ENCODE results near the gene WDR83.
"Not testable (repeated sequence)": the region's sequence is repeated elsewhere in the genome, so short reads cannot be mapped to it uniquely, and the experiment has no call there.

Gene WDR83

DNA sequence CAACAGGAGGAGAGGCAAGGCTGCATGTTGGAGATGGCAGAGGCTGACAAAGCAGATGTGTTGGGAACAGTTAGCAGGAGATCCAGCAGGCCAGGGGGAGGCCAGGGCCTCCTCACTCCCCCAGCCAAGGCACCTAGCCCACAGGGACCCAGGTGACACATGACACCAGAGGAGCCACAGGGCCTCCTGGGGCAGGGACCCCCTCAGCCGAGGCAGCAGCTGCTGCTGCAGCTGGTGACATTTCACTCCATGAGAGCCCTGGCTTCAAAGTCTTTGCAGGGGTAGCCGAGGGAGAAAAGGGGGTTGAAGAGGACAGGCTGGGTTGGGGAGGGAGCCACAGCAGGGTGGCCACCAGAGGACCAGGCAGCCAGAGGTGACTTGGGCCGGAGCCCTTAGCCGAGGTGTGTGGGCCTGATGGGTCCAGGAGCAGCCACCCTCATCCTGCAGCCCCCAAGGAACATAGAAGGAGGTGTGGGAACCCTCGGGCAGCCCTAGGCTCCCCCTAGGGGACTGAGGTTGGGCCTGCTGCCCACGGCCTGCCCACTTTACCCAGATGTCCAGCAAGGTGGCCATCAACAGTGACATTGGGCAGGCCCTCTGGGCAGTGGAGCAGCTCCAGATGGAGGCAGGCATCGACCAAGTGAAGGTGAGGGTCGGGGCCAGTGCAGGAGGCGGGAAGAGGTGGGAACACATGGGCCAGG is 21.0 kb downstream of the WDR83 start, which contains the start of gene GNG14:
Gene GNG14 (plus strand): TSS at position 503 of the 701 bp plus-strand sequence. CDS start 51 bp downstream, at position 554.
- no peak for DNase-seq

DNA sequence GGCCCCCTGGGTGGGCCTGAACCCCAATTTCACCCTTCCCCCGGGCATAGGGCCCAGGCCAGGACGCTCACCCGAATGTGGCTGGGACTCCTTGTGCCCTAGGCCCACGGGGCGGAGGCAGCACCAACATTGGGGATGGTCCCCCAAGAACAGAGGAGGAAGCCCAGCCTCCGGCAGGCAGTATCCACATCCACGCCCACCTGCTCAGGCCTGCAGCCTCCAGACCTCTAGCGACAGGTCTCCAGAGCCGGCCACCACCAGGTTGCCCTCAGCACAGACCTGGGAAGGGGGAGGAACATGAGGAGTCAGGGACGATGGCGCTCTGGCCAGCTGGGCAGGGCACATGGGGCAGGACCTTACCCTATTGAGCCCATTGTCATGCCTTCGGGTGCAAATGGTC is 22.4 kb downstream of the WDR83 start:
- DNase-seq = no peak

DNA sequence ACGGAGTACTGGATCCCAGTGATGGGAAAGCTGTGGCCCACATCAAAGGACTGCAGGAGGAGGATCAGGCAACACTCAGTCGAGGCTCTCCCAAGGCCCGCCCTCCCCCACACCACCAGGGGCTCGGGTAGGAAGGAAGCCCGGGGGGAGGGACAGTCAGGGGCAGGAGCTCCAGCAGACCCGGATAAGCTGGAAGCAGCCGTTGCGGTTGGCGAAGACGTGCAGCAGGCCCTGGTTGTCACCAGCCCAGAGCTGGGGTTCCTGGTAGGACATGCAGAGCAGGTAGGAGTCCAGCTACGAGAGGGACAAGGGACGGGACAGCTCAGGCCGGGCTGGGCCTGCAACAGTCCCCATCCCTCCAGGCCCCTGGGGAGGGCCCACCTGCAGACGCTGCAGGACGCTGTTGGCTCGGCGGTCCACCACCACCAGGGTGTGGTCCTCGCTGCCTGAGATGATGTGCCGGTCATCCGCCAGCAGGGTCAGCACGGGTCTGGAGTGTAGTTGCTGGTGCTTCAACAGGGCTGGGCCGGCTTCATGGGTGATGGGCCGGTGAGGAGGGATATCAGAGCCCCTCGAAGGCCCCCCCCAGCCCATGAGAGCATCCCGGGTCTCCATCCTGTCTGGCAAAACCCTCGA is 23.1 kb downstream of the WDR83 start:
- no peak for DNase-seq

DNA sequence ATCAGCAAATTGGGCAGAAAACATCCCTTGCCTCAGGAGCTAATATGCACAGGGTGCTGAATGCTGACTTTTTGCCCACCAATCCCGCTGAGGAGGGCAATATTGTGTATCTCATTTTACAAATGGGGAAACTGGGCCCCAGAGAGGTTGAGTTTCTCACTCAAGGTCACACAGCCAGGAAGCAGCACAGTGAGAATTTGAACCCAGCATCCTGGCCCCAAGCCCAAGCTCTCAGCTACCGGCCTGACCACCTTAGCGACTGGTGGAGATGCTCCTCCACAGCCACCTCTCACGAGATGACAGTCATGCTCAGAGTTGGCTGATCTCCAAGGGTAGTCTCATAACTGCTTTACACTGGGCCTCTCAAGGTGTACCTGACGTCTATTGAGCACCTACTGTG is 26.4 kb downstream of the WDR83 start:
- DNase-seq = no peak

DNA sequence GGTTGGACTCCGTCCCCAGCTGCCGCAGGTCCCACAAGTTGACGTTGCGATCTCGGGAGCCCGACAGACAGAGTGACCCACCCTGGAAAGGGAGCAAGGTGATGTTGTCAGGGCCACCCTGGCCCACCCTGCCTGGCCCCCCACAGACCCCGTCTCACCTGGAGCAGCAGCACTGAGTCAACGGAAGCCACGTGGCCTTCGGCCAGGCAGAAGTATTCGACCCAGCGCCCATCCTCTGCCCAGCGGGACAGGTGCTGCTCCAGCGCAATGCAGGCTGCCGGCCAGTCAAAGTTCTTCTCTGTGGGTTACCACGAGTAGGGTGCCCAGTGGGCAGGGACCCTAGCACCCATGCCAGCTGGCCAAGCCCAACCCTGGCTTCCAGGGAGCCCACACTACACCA is 28.0 kb downstream of the WDR83 start:
- no peak for DNase-seq

DNA sequence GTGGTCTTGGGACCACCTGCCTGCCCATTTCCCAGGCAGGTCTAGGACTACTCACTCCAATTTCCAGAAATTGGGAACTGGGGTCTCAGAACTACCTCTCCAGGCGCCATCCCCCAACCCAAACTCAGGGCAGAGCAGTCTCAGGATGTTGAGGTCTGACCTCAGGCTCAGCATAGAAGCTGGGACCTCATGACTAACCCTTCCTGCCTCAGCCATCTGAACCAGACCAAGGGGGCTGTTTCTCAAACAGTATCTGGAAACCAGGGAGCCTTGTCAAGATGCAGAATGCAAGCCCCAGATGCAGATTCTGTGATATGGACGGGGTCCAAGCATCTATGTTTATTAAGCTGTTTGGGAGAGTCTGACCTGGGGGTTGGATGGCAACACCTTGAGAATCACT is 28.5 kb downstream of the WDR83 start:
- no peak for DNase-seq

DNA sequence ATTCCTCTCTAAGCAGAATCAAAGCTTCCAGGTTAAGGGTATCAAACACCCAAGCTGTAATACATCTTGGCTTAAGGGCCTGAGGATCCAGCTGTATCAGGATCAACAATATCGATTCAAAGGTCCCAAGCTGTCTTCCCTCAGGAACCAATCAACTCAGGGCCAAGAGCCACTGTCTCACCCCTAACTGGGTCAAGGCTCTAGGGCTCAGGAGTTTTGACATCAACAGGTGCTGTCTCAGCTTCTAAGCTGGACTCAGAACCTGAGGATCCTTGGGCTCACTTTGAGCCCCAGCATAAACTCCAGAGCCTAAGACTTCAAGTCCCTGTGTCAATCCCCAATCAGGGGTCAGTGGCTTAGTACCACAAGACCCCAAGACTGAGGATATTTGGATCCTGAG is 28.9 kb downstream of the WDR83 start:
- no peak for DNase-seq

DNA sequence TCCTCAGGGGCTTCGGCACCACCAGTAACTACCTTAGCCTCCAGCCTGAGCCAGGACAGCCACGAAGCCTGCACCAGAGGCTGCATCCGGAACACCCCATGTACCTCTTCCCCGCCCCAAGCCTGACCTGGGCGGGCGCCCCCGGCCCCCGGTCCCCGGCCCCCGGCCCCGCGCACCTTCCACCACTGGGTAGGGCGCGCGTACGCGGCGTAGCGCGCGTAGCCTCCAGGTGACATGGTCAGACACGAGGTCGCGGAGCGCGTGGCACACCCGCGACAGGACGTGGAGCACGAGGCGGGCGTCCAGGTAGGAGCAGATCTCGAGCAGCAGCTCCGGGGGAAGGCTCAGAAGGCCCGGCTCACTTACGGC is 29.4 kb downstream of the WDR83 start:
- DNase-seq = no peak

DNA sequence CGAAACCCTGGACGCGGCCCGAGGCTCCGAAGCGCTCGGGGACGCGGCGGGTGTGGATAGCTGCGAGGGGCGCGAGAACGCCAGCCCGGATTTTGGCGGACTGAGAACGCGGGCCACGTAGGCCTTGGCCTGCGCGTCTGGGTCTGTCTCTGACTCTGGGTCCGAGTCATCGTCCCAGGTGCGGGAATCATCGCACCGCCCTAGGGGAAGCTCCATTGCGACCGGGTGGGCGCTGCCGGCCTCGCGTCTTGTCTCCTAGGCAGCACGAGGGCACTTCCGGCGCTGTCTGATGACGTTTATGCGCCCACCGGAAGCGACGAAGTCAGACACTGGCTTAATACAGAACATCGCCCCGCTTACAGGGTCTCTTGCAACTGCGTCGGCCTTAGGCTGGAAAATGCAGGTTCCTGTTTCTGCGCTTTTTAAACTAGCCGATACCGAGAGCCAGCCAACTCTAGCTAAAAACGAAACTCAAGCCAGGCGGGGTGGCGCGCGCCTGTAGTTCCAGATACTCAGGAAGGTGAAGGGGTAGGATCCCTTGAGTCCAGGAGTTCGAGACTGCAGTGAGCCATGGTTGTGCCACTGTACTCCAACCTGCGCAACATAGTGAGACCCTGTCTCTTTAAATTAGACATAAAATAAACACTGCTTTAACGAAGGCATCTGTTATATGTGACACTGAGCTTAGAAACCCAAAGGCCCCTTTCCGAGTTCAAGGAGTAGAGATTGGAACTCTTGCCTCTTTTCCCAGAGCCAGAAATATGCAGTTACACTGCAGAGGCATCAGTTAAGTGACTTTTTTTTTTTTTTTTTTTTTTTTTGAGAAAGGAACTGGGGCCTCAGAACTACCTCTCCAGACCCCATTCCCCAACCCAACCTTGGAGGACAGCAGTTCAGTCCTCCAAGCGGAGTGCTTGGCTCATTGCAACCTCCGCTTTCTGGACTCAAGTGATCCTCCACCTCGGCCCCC is 30.0 kb downstream of the WDR83 start, which contains the start of gene FBXW9:
Gene FBXW9 (minus strand): TSS at position 266 of the 970 bp plus-strand sequence. CDS start 50 bp downstream, at position 216.
- peak; percentile 97 for DNase-seq

DNA sequence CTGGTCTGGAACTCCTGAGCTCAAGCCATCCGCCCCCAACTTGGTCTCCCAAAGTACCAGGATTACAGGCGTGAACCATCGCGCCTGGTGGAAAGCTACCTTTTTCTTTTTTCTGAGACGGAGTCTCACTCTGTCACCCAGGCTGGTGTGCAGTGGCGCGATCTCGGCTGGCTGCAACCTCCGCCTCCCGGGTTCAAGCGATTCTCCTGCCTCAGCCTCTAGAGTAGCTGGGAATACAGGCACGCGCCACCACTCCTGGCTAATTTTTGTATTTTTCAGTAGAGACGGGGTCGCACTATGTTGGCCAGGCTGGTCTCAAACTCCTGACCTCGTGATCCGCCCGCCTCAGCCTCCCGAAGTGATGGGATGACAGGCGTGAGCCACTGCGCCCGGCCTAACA is 30.8 kb downstream of the WDR83 start:
- not testable (repeated sequence) for DNase-seq

DNA sequence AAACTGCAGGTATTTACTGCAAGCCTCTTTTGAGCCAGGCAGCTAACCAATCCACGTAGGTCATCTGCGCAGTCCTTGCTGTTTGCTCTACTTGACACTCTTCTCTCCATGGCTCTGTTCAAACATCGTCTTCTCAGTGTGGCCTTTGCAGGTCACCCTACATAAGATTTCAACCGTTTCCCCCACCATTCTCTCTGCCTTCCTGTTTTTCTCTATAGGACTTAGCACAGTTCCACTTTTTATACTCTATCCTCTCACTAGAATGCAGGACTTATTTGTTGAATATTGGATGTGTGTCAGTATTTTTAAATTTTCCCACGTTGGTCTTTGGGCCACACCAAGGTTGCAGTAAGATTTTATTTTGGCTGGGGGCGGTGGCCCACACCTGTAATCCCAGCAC is 31.5 kb downstream of the WDR83 start:
- DNase-seq = no peak

DNA sequence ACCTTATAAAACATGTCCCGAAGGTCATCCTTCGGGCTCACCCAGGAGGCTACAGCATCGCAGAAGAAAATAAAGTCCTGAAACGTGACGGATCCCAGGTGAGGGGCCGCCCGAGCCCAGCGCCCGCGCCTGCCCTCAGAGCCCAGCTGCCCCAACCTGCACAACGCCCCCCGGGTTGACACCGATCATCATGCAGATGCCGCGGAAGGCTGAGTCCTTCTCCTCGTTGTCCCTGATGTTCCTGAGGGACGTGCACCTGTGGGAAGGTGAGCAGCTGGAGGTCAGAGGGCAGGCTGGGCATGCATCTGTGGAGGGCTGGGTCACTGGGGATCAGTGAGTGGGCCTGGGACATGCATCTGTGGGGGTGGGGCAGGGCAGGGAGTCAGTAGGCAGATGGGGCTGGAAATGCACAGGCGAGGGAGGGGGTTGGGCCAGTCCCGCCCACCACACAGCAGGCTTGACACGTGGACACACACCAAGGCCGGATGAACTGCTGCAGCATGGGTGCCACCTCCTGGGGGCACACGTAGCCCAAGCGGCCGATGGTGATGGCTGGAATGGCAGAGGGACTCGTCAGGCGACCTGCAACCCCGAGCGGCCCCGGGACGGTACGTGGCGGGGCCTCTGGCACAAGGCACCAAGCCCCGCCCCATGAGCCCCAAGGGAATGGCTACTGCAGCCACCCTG is 35.1 kb downstream of the WDR83 start:
- DNase-seq = no peak

DNA sequence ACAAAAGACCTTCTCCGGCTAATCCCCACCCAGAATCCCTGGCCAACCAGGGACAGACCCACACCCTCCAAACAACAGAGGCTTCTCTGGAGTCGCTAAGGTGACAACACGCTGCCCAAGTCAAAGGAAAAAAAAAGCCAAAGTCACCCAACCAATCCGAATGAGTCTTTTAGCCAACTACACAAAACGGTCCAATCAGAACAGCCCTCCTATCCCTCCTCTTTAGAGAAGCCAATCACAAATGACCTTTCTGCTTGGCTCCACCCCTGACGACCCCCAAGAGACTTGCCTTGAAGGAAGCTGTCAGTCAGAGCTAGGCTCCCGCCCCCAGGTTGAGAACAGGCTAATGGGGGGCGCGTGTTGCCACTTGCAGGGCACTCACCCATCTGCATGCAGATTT is 36.4 kb downstream of the WDR83 start:
- DNase-seq = peak; percentile 16

DNA sequence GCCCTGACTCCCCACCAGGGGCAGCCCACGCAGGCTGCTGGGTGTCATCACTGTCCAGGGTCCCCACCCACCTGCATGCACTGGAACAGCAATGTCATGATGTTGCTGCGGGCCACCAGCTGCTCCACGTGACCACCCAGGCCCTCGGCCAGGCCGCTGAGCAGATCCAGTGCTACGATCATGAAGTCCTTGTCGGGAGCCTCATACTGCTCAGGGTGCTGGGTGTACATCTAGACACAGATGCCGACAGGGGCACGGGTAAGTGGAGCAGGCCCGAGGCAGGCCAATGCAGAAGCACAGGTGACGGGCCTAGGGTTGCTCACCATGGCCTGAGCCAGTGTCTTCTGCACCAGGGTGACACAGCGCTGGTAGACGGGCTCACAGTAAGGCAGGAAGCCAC is 38.6 kb downstream of the WDR83 start:
- no peak for DNase-seq

DNA sequence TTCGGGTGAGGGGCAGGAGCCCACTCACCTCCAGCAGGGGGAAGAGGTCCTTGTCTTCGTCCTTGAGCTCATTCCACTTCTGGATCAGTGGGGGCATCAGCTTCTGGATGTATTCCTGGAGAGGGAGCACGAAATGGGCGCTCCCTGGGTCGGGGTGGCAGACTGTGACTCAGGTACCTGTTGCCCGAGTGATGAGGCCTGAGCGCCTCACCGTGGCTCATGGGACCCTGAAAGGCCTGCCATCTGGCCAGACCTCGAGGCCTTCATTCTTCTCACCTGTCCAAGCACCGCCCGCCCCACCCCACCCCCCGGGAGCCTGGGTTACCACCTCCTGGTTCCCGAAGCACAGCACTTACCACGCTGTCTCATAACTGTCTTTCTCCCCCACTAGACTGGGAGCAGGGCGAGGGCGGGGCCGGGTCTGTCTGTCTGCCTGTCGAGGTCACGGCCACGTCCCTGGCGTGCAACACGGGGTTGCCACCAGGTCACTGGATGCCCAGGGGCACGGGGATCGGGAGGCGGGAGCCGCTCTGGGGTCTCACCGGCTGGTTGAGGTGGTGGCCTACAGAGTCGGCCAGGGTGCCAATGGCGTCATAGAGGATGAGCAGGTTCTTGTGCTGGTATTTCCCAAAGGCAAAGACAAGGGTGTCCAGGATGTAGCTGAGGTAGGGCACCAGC is 39.2 kb downstream of the WDR83 start:
- no peak for DNase-seq

DNA sequence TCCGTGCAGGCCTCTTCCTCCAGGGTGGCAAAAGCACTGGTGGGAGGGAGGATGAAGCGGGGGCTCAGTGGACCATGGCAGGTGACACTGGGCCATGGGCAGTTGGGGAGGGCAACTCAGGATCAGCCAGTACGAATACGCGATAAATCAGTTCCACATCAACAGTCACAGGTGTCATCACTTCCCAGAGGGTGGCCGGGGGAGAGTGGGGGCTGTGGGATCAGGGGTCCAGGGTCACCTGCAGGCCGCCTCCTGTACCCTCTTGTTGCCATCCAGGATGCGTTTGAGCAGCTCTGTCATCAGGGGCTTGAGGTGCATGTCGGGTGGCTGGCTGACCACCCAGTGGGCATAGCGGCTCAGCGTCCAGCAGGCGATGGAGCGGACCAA is 39.7 kb downstream of the WDR83 start:
- DNase-seq = no peak

DNA sequence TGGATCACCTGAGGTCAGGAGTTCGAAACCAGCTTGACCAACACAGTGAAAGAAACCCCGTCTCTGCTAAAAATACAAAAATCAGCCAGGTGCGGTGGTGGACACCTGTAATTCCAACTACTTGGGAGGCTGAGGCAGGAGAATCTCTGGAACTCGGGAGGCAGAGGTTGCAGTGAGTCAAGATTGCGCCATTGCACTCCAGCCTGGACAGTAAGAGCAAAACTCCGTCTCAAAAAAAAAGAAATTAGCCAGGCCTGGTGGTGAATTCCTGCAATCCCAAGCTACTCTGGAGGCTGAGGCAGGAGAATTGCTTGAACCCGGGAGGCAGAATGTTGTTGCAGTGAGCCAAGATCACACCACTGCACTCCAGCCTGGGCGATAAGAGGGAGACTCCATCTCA is 42.0 kb downstream of the WDR83 start:
- no peak for DNase-seq

DNA sequence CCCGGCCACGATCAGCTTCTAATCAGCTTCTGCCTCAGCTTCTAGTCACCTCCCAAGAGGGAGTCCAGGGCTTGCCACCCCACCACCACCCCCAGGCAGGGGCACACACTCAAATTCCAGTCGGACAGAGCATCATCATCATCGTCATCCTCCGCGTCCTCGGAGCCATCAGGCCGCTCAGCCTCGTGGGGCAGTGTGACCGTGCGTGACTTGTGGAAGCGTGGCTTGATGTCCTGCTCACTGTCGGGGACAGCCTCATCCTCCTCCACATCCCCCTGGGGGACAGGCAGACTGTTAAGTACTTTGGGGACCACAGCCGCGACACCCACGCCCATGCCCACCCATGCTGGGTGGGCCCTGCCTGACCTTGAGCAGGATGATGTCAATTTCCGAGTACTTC is 44.6 kb downstream of the WDR83 start:
- no peak for DNase-seq

DNA sequence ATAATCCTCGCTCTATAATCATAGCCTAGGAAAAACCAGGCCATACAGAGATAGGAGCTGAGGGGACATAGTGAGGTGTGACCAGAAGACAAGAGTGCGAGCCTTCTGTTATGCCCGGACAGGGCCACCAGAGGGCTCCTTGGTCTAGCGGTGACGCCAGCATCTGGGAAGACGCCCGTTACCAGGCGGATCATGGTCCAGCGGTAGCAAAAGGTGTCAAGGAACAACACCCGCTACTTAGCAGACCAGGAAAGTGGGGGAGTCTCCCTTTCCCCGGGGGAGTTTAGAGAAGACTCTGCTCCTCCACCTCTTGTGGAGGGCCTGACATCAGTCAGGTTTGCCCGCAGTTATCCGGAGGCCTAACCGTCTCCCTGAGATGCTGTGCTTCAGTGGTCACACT is 45.5 kb downstream of the WDR83 start:
- peak; percentile 25 for DNase-seq

DNA sequence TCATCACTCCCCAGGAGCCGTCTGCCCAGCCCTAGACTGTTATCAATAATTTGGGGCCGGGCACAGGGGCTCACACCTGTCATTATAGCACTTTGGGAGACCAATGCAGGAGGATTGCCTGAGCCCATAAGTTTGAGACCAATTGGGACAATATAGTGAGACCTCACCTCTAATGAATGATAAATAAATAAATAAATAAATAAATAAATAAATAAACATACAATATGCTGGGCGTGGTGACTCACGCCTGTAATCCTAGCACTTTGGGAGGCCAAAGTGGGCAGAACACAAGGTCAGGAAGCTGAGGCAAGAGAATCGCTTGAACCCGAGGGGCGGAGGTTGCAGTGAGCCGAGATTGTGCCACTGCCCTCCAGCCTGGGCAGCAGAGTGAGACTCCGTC is 46.7 kb downstream of the WDR83 start:
- not testable (repeated sequence) for DNase-seq

DNA sequence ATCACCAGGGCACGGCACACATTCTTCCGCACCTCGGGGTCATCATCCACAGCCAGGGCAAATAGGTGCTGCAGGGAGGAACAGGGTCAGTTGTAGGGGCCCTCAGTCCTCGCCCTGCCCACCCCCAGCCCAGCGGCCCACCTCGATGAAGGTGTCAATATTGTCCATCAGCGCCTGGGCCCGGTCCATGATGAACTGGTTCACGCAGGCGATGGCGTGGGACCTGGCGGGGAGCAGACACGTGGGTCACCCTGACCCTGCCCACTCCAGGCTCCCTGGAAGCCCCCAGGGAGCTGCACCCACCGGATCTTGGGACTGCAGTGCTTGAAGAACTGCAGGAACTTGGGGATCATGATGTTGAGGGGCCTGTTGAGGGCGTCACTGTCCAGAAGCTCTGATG is 48.5 kb downstream of the WDR83 start:
- DNase-seq = no peak

DNA sequence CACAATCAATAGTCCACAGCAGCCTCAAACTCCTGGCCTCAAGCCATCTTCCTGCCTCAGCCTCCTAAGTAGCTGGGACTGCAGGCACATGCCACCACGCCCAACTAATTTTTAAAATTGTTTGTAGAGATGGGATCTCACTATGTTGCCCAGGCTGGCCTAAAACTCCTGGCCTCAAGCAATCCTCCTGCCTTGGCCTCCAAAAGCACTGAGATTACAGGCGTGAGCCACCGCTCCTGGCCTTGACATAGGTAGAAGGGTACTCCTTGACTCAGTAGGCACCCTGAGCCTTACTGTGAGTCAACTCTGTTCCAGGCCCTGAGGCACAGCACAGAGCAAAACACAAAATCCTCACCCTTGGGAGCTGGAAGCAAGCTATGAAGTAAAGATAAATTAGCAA is 49.3 kb downstream of the WDR83 start:
- no peak for DNase-seq
